NCI-H1048 (cell line): ENCODE results near the gene STYXL1.

ENCODE experiments used
- DNase-seq: peaks from one replicate; lab custom pipeline; 2025; lab: John Stamatoyannopoulos, UW

Gene STYXL1

DNA sequence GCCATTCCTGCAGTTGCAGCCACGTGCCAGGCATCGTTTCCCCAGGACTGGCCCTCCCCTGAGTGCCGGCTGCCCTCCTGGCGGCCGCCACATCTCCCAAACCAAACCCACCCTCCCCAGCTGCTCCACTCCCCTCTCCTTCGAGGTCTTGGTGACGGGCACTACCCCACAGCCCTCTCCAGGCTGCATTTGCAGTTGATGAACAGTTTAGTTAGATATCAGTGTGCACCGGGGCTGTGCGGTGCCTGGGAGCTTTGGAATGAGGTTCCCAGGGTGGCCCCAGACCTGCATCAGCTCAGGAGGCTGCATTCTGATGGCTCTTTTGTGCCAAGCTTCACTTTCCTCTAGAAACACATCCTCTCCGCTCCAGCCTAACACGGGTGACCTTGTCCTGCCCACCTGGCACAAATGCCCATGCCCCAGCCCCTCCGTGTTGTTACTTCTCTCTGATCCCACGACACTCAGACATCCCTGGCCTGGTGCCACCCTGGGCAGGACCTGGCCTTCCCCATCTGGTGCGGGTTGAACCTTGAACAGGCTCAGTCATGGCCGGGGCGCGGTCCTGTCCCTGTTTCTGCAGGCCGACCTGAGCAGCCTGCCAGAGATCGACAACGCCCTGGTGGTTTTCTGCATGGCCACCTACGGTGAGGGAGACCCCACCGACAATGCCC lies 67.9 kb downstream of the STYXL1 start:
- no peak for DNase-seq

DNA sequence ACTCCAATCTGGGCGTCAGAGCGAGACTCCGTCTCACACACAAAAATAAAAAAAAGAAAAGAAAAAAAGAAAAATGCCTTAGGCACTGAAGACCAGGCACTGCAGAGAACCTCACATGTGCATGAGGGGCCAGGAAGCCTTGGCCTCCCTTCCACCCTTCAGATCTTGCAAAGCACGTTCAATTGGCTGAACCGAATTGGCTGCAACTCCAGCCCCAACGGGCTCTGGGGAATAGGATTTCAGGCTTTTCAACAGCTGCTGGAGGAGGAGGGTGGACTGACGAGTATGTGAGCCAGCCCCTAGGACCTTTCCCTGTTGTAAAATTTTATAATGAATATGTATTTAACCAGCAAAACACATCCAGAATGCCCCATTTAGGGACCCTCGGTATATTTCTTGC lies 70.1 kb downstream of the STYXL1 start:
- DNase-seq = no peak

DNA sequence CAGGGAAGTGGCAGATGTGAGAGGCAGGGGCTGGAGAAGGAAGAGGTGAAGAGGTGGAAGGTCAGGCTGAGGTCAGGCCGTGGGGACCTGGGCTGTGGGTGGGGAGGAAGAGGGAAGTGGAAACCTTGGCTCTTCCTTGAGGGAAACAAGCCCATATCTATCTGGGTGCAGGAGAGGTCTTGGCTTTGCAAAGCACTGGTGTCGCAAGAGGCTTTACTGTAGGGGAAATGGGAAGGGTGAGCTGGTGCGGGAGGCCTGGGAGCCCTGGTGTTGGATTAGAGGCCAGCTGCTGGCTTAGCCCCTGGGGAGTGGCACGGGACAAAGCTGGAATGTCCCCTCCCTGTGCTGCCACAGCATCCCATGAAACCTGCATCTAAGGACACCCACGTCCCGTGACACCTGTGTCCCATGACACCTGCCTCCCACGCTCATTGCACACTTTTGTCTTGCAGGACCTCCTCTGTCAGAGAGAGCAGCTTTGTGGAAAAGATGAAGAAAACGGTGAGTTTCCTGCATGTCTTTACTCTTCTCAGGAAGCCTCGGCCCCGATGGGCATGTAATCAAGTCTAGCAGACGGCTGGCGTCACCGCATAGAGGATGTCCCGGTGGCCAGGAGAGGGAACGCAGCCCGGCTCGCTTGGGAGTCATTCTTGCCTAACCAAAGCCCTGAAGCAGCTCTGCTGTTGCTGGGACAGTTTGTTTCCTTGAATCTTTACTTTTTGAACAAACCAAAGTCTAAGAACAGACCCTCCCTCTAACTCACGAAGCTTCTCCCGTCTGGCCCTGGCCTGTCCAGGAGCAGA lies 75.6 kb downstream of the STYXL1 start:
- DNase-seq = no peak

DNA sequence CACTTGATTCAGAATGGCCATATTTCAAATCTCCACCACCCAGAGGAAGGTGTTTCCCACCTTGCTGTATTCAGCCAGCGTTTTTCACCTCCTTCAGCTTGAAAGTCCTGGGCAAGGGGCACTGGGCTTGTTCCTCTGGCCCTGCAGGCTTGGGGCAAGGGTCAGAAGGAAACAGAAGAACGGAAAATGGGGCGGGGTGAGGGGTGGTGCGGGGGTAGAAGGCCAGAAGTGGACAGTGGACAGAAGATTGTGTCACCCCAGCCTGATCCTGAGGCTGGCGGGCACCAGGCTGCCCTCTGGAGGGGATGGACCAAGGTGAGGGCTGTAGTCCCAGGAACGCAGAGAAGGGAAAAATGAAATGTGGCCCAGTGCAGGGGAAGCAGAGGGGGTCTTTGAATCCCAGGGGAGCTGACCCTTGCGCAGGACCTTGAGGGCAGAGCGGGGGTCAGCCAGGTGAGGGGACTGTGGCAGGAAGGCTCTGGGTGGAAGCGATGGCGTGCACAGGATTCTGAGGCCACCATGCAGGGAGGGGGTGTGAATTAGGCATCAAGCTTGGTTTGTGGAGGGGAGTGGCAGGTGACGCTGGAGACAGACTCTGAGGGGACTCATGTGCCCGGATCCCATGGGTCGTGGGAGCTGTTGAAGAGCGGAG lies 76.4 kb downstream of the STYXL1 start:
- no peak for DNase-seq

DNA sequence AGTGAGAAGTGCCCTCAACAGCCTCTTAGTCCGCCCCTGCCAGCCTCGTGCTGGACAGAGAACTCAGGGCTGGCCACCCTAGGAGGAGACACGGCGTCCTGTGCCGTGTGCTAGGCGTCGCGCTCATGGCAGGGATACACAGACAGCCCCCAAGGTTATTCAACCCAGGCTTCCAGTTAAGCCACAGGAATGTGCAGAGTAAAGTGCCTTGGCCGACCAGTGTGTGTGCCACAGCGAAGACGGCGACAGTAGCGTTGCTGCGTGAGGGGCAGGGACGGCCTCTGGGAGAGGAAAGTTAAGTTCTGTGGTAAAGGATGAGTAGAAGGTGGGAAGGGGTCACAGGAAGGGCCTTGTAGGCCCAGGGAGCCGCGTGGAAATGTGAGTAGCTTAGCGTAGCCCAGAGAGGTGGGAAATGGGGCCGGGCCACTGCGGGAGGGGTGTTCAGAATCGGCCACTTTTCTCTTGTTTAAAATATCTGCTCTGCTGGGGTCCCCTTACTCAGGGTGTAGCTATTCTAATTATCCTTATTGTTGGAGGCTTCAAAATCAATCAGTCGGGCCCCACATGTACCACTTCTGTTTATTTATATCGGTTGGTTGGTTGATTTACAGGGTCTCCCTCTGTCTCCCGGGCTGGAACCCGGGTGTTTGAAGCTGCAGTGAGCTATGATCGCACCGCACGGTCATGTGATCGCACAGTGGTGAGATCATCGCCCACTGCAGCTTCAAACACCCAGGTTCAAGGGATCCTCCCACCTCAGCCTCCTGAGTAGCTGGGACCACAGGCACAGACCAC lies 77.9 kb downstream of the STYXL1 start:
- DNase-seq = no peak

GRCh38 chr7:75969182-75969581 lies 78.6 kb downstream of the STYXL1 start:
- no peak for DNase-seq

- DNase-seq = no peak
Observed at GRCh38 chr7:75968561-75969001, 79.2 kb downstream of the STYXL1 start.

DNA sequence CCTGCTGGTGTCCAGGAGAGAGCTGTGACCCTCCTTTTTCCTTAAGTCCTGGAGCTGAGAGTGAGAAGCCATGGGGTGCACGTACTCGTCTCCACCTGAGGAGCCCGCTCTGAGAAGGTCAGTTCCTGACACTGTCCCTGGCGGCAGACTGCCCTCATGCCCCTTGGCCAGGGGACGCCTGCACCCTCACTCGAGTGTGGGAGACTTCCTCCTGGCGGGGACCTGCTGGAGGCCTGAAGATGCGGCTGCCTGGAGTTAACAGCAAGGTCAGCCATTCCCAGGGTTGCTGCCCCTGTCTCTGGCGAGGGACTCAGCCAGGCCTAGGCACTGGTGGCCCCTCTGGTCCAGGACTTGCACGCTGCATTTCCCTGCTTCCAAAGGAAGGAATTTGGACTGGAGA lies 79.8 kb downstream of the STYXL1 start:
- DNase-seq = no peak

- DNase-seq = no peak
Observed at GRCh38 chr7:75967487-75967997, 80.3 kb downstream of the STYXL1 start.

DNA sequence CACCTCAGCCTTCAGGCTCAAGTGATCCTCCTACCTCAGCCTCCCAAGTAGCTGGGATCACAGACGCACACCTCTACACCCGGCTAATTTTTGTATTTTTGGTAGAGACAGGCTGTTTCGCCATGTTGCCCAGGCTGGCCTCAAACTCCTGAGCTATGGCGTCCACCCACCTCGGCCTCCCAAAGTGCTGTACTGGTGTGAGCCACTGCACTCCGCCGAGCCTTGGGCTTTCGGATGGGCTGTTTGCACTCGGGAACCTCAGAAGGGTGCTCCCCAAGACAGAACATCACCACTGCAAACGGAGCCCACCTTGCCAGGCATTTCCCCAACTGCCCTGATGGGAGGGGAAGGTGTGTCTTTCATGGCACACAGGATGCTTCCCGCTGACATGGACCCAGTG lies 80.7 kb downstream of the STYXL1 start:
- DNase-seq = no peak

GRCh38 chr7:75966190-75966961 lies 81.4 kb downstream of the STYXL1 start:
- DNase-seq = no peak

GRCh38 chr7:75965617-75966016 lies 82.2 kb downstream of the STYXL1 start:
- DNase-seq = no peak

GRCh38 chr7:75963381-75963995 lies 84.3 kb downstream of the STYXL1 start:
- DNase-seq = no peak

DNA sequence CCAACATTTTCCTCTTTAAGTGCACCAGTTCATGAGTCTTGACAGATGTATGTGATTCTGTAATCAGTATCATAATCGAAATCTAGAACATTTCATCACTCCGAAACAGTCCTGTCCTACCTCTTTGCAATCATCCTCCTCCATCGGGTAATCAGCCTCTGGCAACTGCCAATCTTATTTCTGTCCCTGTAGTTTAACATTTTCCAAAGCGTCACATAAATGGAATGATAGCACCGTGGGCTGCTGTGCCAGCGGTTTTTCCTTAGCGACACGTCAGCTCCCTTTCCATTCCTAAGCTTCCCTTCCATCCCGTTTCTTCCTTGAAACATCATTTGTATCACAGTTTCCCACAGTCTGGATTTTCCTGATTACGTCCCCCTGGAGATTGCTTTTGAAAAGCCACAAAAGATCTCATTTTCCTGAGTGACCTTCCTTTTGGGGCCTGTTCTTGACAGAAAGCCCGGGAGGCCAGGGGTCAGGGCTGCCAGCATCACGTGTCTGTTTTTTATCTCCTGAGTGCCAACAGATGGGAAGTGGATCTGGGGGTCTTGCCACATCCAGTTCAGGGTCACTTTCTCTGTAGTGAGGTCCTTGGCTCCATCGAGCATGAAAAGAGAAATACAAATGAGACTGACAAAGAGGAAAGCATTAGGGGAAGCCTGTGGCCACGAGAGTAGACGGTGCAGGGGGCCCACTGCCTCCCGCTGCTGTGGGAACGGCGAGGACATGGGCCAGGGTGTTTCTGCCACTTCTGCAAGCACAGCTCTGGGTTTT lies 85.0 kb downstream of the STYXL1 start:
- no peak for DNase-seq

DNA sequence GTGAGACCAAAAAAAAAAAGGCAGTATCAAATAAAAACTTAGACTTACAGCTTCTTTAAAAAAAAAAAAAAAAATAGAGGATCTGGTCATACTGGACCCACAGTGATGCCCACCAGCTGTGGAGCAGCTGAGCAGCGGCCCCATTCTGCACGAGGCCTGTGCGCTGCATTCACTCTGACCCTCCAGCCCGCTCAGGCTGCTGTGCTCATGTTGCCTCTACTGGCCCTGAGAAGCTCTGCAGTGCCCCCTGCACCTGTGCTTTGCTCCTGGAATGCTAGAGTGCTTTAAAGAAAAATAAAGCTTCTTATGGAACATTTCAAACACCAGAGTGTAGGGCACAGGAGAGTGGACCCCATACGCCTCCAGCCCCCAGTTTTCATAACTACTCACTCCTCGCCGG lies 86.6 kb downstream of the STYXL1 start:
- no peak for DNase-seq

GRCh38 chr7:75960372-75960771 lies 87.4 kb downstream of the STYXL1 start:
- DNase-seq = no peak

GRCh38 chr7:75958802-75959543 lies 88.8 kb downstream of the STYXL1 start:
- no peak for DNase-seq

GRCh38 chr7:75957021-75957736 lies 90.6 kb downstream of the STYXL1 start:
- no peak for DNase-seq
